WTC11 (cell line): ENCODE results near the gene AMOTL1. TPM values are rescaled to one million over a fixed set of nuclear protein-coding genes. Genes with fewer than 3 reads are reported as not detected.

Experiments used
- ATAC-seq: fragments of 200-7000 bp; cut with Tn5 transposase; 2 replicates; pipeline ENCODE4 v1.10.0; 2021; ENCODE audit warnings: mild to moderate bottlenecking, moderate library complexity
- CTCF ChIA-PET: fragments of 300-600 bp; sonication (Branson Sonifier 250); formaldehyde crosslinking; loops from one replicate; lab custom pipeline; 2021; ENCODE audit warnings: antibody characterized with exemption; lab: Charles Lee
- POLR2A ChIA-PET: fragments of 350-600 bp; sonication (Branson Sonifier 250); formaldehyde crosslinking; loops from one replicate; lab custom pipeline; 2021; ENCODE audit warnings: antibody characterized with exemption; lab: Charles Lee
- DNase-seq: peaks from one replicate; pipeline ENCODE4 v3.0.0; 2021; ENCODE audit warnings: low spot score
- H3K27ac Mint-ChIP-seq: 2 replicates; pipeline ENCODE4 v1.8.0; 2021; ENCODE audit warnings: mixed read lengths
- H3K27me3 Mint-ChIP-seq: 2 replicates; pipeline ENCODE4 v1.8.0; 2021; ENCODE audit warnings: low read depth, mild to moderate bottlenecking, moderate library complexity, mixed read lengths
- H3K36me3 Mint-ChIP-seq: 2 replicates; pipeline ENCODE4 v1.8.0; 2021; ENCODE audit warnings: mixed read lengths
- H3K4me1 Mint-ChIP-seq: 2 replicates; pipeline ENCODE4 v1.8.0; 2022; ENCODE audit warnings: mixed read lengths
- H3K4me3 Mint-ChIP-seq: 2 replicates; pipeline ENCODE4 v1.8.0; 2021; ENCODE audit warnings: mild to moderate bottlenecking, moderate library complexity, mixed read lengths
- H3K9me3 Mint-ChIP-seq: 2 replicates; pipeline ENCODE4 v1.8.0; 2021; ENCODE audit warnings: mixed read lengths
- ATF1 ChIP-seq: sonication (generic); formaldehyde crosslinking; IDR thresholded peaks from 2 replicates; pipeline ENCODE4 v1.8.1; 2023; ENCODE audit warnings: mild to moderate bottlenecking, moderate library complexity, missing genetic modification reagents
- ATF6 ChIP-seq: sonication (generic); formaldehyde crosslinking; IDR thresholded peaks from 2 replicates; pipeline ENCODE4 v1.8.1; 2023; ENCODE audit warnings: mild to moderate bottlenecking, missing genetic modification reagents
- FOXP1 ChIP-seq: sonication (generic); formaldehyde crosslinking; IDR thresholded peaks from 2 replicates; pipeline ENCODE4 v1.8.0; 2022; ENCODE audit warnings: missing genetic modification reagents, mild to moderate bottlenecking, moderate library complexity, borderline replicate concordance
- GRHL2 ChIP-seq: fragments of 250-450 bp; sonication (Bioruptor Pico); IDR thresholded peaks from 2 replicates; pipeline ENCODE4 v1.8.0; 2022; ENCODE audit warnings: mild to moderate bottlenecking, moderate library complexity; ENCODE audit not compliant: insufficient replicate concordance, severe bottlenecking
- JUN ChIP-seq: sonication (generic); formaldehyde crosslinking; IDR thresholded peaks from 2 replicates; pipeline ENCODE4 v1.8.0; 2023; ENCODE audit warnings: mild to moderate bottlenecking, missing genetic modification reagents
- PRRX2 ChIP-seq: fragments of 250-450 bp; sonication (Bioruptor Pico); IDR thresholded peaks from 2 replicates; pipeline ENCODE4 v1.8.0; 2021; ENCODE audit warnings: mild to moderate bottlenecking
- RORB ChIP-seq: fragments of 250-450 bp; sonication (Bioruptor Pico); IDR thresholded peaks from 2 replicates; pipeline ENCODE4 v1.9.0; 2021; ENCODE audit warnings: mild to moderate bottlenecking
- SMAD4 ChIP-seq: sonication (generic); formaldehyde crosslinking; IDR thresholded peaks from 2 replicates; pipeline ENCODE4 v1.8.0; 2022; ENCODE audit warnings: mild to moderate bottlenecking, missing genetic modification reagents
- SOX15 ChIP-seq: fragments of 250-450 bp; sonication (Bioruptor Pico); IDR thresholded peaks from 2 replicates; pipeline ENCODE4 v1.9.0; 2021; ENCODE audit warnings: mild to moderate bottlenecking
- TEAD1 ChIP-seq: sonication (generic); formaldehyde crosslinking; IDR thresholded peaks from 2 replicates; pipeline ENCODE4 v1.8.0; 2022; ENCODE audit warnings: mild to moderate bottlenecking, missing genetic modification reagents
- ZNF138 ChIP-seq: sonication (generic); formaldehyde crosslinking; conservative IDR thresholded peaks from 2 replicates; pipeline ENCODE4 v1.8.1; 2022; ENCODE audit warnings: mild to moderate bottlenecking, moderate library complexity, missing genetic modification reagents
- ZNF317 ChIP-seq: sonication (generic); formaldehyde crosslinking; IDR thresholded peaks from 2 replicates; pipeline ENCODE4 v1.8.1; 2023; ENCODE audit warnings: low read depth, mild to moderate bottlenecking, moderate library complexity, missing genetic modification reagents, borderline replicate concordance
- ZNF423 ChIP-seq: fragments of 250-450 bp; sonication (Bioruptor Pico); IDR thresholded peaks from 2 replicates; pipeline ENCODE4 v2.1.2; 2022; ENCODE audit warnings: mild to moderate bottlenecking, moderate library complexity
- total RNA-seq: library from RNA; stranded (reverse); gene quantifications from 3 replicates; pipeline ENCODE4 v1.2.3, GENCODE V29; 2021
- TF ChIP-seq, protein P1 (sequence below): fragments of 250-450 bp; sonication (Bioruptor Pico); IDR thresholded peaks from 2 replicates; pipeline ENCODE4 v1.9.0; 2021; ENCODE audit warnings: mild to moderate bottlenecking, borderline replicate concordance
- TF ChIP-seq, protein P2 (sequence below): sonication (generic); formaldehyde crosslinking; IDR thresholded peaks from 2 replicates; pipeline ENCODE4 v1.8.1; 2023; ENCODE audit warnings: mild to moderate bottlenecking, missing genetic modification reagents, borderline replicate concordance
- TF ChIP-seq, protein P3 (sequence below): sonication (generic); formaldehyde crosslinking; IDR thresholded peaks from 2 replicates; pipeline ENCODE4 v1.8.1; 2023; ENCODE audit warnings: mild to moderate bottlenecking, missing genetic modification reagents, moderate library complexity
- TF ChIP-seq, protein P4 (sequence below): sonication (generic); formaldehyde crosslinking; IDR thresholded peaks from 2 replicates; pipeline ENCODE4 v1.8.1; 2023; ENCODE audit warnings: mild to moderate bottlenecking, missing genetic modification reagents, moderate library complexity
- TF ChIP-seq, protein P5 (sequence below): sonication (generic); formaldehyde crosslinking; IDR thresholded peaks from 2 replicates; pipeline ENCODE4 v1.8.1; 2022; ENCODE audit warnings: mild to moderate bottlenecking, moderate library complexity, missing genetic modification reagents
- TF ChIP-seq, protein P6 (sequence below): sonication (generic); formaldehyde crosslinking; IDR thresholded peaks from 2 replicates; pipeline ENCODE4 v1.8.0; 2022; ENCODE audit warnings: missing genetic modification reagents

AMOTL1 gene
- total RNA-seq, 1 experiment from 2014 or later: 39.8 TPM

DNA sequence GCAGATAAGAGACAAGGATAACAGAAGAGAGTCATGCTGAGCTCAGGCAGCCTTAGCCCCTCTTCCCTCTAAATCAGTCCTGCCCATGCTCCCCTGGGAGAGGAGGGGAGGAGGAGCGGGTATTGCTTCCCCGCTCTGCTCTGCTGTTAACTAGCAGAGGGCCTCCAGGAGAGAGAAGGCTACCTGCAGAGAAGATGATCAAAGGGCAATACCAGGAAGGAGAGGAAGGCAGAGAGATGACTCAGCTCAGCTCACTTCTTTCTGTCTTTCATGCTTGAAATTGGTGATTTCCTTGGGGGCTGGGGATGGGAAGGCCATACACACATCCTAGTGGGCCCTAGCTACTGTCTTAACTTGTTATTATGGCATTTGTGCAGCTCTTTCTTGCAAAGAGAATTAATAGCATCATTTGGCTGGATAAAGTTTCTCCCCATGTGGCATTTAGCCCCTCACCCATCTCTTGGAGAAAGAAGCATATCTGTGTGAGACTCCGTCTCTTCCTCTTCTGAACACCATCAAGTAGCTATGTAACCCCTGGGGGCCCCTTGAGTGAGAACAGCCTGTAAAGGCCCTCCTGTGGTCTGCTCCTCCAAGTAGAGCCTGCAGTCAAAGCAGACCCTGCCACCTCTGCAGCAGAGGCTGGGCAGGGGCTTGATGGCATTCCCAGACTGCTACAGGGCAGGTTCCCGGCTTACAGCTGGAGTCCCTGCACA, 33.4 kb upstream of the AMOTL1 start (continued):
- TF ChIP-seq ZNF423 (CRISPR knock-in tag): peak; percentile 96

DNA sequence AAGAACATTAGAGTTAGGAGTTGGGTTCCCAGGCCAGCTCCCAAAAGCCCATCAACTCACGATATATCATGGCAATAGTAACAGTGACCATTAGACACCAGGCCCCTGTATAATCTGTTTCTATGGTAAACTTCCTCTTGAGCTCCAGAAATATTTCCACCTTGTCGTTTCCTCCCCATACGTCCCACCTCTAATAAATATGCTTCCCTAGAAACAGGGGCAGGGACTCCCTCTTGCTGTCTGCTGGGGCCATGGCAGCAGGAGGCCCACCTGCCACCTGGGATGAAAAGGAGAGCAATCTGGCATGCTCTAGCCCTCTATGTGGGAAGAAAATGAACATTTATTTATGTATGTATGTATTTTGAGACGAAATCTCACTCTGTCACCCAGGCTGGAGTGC, 32.2 kb upstream of the AMOTL1 start:
- no peak overlapping the region for H3K4me3 Mint-ChIP-seq
- peaks cover 7% of the 10 kb centered on the region for H3K27me3 Mint-ChIP-seq
- ATAC-seq: no peak
- peaks cover 57% of the 10 kb centered on the region for H3K4me1 Mint-ChIP-seq
- 0 out of 2 replicates have a peak overlapping the region, but pooled peaks have one; percentile 13 for H3K27ac Mint-ChIP-seq
- H3K36me3 Mint-ChIP-seq: no peaks in the 10 kb centered on the region
- no peak for DNase-seq
- CTCF ChIA-PET: interaction anchor here (1.1 to 2.8 kb wide), 3 partner anchors 10 to 215 kb away, joined by 3 to 16 read pairs (median 3); no protein-coding TSS in a partner anchor
- POLR2A ChIA-PET: no interaction called here
- H3K9me3 Mint-ChIP-seq: no peaks in the 10 kb centered on the region
- TF ChIP-seq SMAD4 (CRISPR knock-in tag): no peak
- TF ChIP-seq SOX15 (CRISPR knock-in tag): no peak
- no peak for TF ChIP-seq JUN (CRISPR knock-in tag)
- no peak for TF ChIP-seq GRHL2 (CRISPR knock-in tag)
- TF ChIP-seq, protein P1, sequence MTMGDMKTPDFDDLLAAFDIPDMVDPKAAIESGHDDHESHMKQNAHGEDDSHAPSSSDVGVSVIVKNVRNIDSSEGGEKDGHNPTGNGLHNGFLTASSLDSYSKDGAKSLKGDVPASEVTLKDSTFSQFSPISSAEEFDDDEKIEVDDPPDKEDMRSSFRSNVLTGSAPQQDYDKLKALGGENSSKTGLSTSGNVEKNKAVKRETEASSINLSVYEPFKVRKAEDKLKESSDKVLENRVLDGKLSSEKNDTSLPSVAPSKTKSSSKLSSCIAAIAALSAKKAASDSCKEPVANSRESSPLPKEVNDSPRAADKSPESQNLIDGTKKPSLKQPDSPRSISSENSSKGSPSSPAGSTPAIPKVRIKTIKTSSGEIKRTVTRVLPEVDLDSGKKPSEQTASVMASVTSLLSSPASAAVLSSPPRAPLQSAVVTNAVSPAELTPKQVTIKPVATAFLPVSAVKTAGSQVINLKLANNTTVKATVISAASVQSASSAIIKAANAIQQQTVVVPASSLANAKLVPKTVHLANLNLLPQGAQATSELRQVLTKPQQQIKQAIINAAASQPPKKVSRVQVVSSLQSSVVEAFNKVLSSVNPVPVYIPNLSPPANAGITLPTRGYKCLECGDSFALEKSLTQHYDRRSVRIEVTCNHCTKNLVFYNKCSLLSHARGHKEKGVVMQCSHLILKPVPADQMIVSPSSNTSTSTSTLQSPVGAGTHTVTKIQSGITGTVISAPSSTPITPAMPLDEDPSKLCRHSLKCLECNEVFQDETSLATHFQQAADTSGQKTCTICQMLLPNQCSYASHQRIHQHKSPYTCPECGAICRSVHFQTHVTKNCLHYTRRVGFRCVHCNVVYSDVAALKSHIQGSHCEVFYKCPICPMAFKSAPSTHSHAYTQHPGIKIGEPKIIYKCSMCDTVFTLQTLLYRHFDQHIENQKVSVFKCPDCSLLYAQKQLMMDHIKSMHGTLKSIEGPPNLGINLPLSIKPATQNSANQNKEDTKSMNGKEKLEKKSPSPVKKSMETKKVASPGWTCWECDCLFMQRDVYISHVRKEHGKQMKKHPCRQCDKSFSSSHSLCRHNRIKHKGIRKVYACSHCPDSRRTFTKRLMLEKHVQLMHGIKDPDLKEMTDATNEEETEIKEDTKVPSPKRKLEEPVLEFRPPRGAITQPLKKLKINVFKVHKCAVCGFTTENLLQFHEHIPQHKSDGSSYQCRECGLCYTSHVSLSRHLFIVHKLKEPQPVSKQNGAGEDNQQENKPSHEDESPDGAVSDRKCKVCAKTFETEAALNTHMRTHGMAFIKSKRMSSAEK: no peak
- no peak for TF ChIP-seq ZNF423 (CRISPR knock-in tag)
- TF ChIP-seq ATF1 (CRISPR knock-in tag): no peak
- TF ChIP-seq, protein P2, sequence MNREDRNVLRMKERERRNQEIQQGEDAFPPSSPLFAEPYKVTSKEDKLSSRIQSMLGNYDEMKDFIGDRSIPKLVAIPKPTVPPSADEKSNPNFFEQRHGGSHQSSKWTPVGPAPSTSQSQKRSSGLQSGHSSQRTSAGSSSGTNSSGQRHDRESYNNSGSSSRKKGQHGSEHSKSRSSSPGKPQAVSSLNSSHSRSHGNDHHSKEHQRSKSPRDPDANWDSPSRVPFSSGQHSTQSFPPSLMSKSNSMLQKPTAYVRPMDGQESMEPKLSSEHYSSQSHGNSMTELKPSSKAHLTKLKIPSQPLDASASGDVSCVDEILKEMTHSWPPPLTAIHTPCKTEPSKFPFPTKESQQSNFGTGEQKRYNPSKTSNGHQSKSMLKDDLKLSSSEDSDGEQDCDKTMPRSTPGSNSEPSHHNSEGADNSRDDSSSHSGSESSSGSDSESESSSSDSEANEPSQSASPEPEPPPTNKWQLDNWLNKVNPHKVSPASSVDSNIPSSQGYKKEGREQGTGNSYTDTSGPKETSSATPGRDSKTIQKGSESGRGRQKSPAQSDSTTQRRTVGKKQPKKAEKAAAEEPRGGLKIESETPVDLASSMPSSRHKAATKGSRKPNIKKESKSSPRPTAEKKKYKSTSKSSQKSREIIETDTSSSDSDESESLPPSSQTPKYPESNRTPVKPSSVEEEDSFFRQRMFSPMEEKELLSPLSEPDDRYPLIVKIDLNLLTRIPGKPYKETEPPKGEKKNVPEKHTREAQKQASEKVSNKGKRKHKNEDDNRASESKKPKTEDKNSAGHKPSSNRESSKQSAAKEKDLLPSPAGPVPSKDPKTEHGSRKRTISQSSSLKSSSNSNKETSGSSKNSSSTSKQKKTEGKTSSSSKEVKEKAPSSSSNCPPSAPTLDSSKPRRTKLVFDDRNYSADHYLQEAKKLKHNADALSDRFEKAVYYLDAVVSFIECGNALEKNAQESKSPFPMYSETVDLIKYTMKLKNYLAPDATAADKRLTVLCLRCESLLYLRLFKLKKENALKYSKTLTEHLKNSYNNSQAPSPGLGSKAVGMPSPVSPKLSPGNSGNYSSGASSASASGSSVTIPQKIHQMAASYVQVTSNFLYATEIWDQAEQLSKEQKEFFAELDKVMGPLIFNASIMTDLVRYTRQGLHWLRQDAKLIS (CRISPR knock-in tag): no peak
- no peak for TF ChIP-seq RORB (CRISPR knock-in tag)
- no peak for TF ChIP-seq TEAD1
- no peak for TF ChIP-seq PRRX2 (CRISPR knock-in tag)
- TF ChIP-seq, protein P3, sequence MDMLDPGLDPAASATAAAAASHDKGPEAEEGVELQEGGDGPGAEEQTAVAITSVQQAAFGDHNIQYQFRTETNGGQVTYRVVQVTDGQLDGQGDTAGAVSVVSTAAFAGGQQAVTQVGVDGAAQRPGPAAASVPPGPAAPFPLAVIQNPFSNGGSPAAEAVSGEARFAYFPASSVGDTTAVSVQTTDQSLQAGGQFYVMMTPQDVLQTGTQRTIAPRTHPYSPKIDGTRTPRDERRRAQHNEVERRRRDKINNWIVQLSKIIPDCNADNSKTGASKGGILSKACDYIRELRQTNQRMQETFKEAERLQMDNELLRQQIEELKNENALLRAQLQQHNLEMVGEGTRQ (CRISPR knock-in tag): no peak
- no peak for TF ChIP-seq ZNF317
- no peak for TF ChIP-seq FOXP1 (CRISPR knock-in tag)
- no peak for TF ChIP-seq ATF6 (CRISPR knock-in tag)
- TF ChIP-seq, protein P4, sequence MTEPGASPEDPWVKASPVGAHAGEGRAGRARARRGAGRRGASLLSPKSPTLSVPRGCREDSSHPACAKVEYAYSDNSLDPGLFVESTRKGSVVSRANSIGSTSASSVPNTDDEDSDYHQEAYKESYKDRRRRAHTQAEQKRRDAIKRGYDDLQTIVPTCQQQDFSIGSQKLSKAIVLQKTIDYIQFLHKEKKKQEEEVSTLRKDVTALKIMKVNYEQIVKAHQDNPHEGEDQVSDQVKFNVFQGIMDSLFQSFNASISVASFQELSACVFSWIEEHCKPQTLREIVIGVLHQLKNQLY (CRISPR knock-in tag): no peak
- TF ChIP-seq, protein P5, sequence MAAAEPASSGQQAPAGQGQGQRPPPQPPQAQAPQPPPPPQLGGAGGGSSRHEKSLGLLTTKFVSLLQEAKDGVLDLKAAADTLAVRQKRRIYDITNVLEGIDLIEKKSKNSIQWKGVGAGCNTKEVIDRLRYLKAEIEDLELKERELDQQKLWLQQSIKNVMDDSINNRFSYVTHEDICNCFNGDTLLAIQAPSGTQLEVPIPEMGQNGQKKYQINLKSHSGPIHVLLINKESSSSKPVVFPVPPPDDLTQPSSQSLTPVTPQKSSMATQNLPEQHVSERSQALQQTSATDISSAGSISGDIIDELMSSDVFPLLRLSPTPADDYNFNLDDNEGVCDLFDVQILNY (CRISPR knock-in tag): no peak
- TF ChIP-seq, protein P6, sequence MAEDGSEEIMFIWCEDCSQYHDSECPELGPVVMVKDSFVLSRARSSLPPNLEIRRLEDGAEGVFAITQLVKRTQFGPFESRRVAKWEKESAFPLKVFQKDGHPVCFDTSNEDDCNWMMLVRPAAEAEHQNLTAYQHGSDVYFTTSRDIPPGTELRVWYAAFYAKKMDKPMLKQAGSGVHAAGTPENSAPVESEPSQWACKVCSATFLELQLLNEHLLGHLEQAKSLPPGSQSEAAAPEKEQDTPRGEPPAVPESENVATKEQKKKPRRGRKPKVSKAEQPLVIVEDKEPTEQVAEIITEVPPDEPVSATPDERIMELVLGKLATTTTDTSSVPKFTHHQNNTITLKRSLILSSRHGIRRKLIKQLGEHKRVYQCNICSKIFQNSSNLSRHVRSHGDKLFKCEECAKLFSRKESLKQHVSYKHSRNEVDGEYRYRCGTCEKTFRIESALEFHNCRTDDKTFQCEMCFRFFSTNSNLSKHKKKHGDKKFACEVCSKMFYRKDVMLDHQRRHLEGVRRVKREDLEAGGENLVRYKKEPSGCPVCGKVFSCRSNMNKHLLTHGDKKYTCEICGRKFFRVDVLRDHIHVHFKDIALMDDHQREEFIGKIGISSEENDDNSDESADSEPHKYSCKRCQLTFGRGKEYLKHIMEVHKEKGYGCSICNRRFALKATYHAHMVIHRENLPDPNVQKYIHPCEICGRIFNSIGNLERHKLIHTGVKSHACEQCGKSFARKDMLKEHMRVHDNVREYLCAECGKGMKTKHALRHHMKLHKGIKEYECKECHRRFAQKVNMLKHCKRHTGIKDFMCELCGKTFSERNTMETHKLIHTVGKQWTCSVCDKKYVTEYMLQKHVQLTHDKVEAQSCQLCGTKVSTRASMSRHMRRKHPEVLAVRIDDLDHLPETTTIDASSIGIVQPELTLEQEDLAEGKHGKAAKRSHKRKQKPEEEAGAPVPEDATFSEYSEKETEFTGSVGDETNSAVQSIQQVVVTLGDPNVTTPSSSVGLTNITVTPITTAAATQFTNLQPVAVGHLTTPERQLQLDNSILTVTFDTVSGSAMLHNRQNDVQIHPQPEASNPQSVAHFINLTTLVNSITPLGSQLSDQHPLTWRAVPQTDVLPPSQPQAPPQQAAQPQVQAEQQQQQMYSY (CRISPR knock-in tag): no peak
- TF ChIP-seq ZNF138 (CRISPR knock-in tag): no peak
